ENCODE results near the gene MXRA7. TPM values are rescaled to one million over a fixed set of nuclear protein-coding genes. Genes with fewer than 3 reads are reported as not detected.

MXRA7 gene
- total RNA-seq, 2 experiments from 2014 or later, result 11.4 to 12.1 TPM

GRCh38 chr17:76658242-76658662 is 52.5 kb downstream of the MXRA7 start:
- intact Hi-C loops (cut with DNase I, micrococcal nuclease), result no loop called here
- ChIA-PET CTCF (interaction anchor here (1.2 to 1.4 kb wide), 2 partner anchors 23 to 34 kb away, joined by 3 to 4 read pairs; no protein-coding TSS in a partner anchor), POLR2A (interaction anchor here (1.3 to 1.8 kb wide), 2 partner anchors 13 to 34 kb away, joined by 5 to 7 read pairs; no protein-coding TSS in a partner anchor)
- Mint-ChIP-seq H3K27me3 (no peaks in the 10 kb centered on the region), H3K27ac (peak overlapping the region; percentile 55), H3K36me3 (ENCODE audit: low read depth) (no peaks in the 10 kb centered on the region), H3K4me1 (ENCODE audit: low read depth) (peaks cover 36% of the 10 kb centered on the region), H3K4me3 (peak overlapping the region; percentile 62), H3K9me3 (no peaks in the 10 kb centered on the region)
- ATAC-seq (ENCODE audit: poor library complexity) (no peak), DNase-seq (peak in 2 of 14 experiments; percentile 29 to 40)
- Histone ChIP-seq H3K27me3 (ENCODE audit: control insufficient read depth in 1 of 2, insufficient read depth in 2 of 2, low read length in 2 of 2) (no peaks in the 10 kb centered on the region), H3K27ac (ENCODE audit: low read depth in 1 of 2, low read length in 2 of 2) (no peak overlapping the region), H3K4me3 (ENCODE audit: low read length) (no peak overlapping the region), H3K9me3 (ENCODE audit: control insufficient read depth in 1 of 2, insufficient read depth in 1 of 2, low read length in 2 of 2) (no peaks in the 10 kb centered on the region), H3K4me1 (ENCODE audit: insufficient read depth, low read length) (peaks cover 37% of the 10 kb centered on the region), H3K36me3 (ENCODE audit: insufficient read depth, low read length) (no peaks in the 10 kb centered on the region)
- TF ChIP-seq CTCF (IDR thresholded peaks at IDR 0.05), result no peak

DNA sequence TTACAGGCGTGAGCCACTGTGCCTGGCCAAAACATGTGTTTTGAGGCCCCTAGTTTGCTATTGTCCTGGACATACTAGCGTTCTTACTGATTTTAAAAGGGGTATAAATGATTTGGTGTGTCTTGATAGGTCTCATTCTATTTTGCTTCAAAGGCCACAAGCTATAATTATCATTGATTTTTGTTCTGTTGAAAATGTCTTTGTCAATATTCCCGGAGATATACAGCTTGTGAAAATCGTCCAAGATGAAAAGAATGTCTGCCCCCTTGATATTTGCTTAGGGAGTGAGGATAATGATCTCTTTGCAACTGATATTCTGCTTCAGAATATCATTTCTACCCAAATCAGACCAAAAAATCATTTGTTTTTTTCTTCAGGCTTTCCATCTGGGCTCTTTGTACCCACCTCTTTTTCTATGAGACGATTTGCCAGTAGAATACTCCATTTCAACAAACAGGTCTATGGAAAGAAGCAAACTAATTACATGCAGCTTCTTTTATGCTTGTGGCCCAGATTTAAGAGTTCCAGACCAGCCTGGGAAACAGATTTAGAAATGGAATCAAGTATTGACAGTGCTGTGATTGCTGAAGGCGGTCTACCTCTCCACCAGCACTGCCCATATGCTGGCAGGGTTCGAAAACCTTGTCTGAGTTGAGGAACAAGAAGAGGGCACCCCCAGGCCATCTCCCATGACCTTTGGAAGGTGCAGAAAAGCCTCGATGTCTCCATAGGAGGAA is 53.1 kb downstream of the MXRA7 start:
- Mint-ChIP-seq H3K27ac (no peak overlapping the region), H3K36me3 (ENCODE audit: low read depth) (no peaks in the 10 kb centered on the region), H3K4me3 (no peak overlapping the region), H3K4me1 (ENCODE audit: low read depth) (peaks cover 36% of the 10 kb centered on the region), H3K9me3 (no peaks in the 10 kb centered on the region), H3K27me3 (no peaks in the 10 kb centered on the region)
- ChIA-PET CTCF (interaction anchor here (1.4 kb wide), 1 partner anchor 24 kb away, joined by 3 read pairs; no protein-coding TSS in a partner anchor), POLR2A (interaction anchor here (1.3 to 1.8 kb wide), 2 partner anchors 14 to 34 kb away, joined by 5 to 7 read pairs; no protein-coding TSS in a partner anchor)
- Histone ChIP-seq H3K36me3 (ENCODE audit: insufficient read depth, low read length) (no peaks in the 10 kb centered on the region), H3K4me3 (ENCODE audit: low read length) (no peak overlapping the region), H3K4me1 (ENCODE audit: insufficient read depth, low read length) (peaks cover 37% of the 10 kb centered on the region), H3K9me3 (ENCODE audit: control insufficient read depth in 1 of 2, insufficient read depth in 1 of 2, low read length in 2 of 2) (no peaks in the 10 kb centered on the region), H3K27ac (ENCODE audit: low read depth in 1 of 2, low read length in 2 of 2) (no peak overlapping the region), H3K27me3 (ENCODE audit: control insufficient read depth in 1 of 2, insufficient read depth in 2 of 2, low read length in 2 of 2) (no peaks in the 10 kb centered on the region)
- intact Hi-C loops (cut with DNase I, micrococcal nuclease), result no loop called here
- DNase-seq (no peak), ATAC-seq (ENCODE audit: poor library complexity) (no peak)
- no peak for TF ChIP-seq CTCF (IDR thresholded peaks at IDR 0.05)

DNA sequence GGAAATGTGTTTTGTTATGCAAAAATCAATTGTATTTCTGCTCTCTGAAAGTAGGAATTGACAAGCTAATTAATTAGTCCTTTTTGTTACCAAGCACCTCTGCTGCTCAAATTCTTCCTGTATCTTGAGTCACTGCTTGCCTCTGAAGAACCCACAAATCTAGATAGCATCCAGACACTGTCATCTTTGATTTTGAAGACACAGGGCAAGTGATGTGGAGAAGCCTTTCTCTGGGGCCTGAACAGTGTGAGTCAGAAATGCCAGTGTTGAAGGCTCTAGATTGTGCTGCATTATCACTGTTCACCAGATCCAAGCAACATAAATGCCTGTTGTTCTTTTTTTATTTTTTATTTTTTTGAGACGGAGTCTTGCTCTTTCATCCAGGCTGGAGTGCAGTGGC is 56.4 kb downstream of the MXRA7 start:
- no peak overlapping the region for H3K27ac ChIP-seq (ENCODE audit: low read depth in 1 of 2, low read length in 2 of 2)
- H3K27me3 ChIP-seq (ENCODE audit: control insufficient read depth in 1 of 2, insufficient read depth in 2 of 2, low read length in 2 of 2), result no peaks in the 10 kb centered on the region
- peaks cover 17% of the 10 kb centered on the region for H3K4me1 Mint-ChIP-seq (ENCODE audit: low read depth)
- ChIA-PET POLR2A (no interaction called here), CTCF (no interaction called here)
- intact Hi-C loops (cut with DNase I, micrococcal nuclease), result no loop called here
- H3K27ac Mint-ChIP-seq, result no peak overlapping the region
- no peaks in the 10 kb centered on the region for H3K36me3 ChIP-seq (ENCODE audit: insufficient read depth, low read length)
- H3K36me3 Mint-ChIP-seq (ENCODE audit: low read depth), result no peaks in the 10 kb centered on the region
- H3K4me3 ChIP-seq (ENCODE audit: low read length), result no peak overlapping the region
- H3K9me3 Mint-ChIP-seq, result no peaks in the 10 kb centered on the region
- TF ChIP-seq CTCF (IDR thresholded peaks at IDR 0.05), result no peak
- DNase-seq, result peak in 1 of 14 experiments; percentile 20
- H3K9me3 ChIP-seq (ENCODE audit: control insufficient read depth in 1 of 2, insufficient read depth in 1 of 2, low read length in 2 of 2), result no peaks in the 10 kb centered on the region
- ATAC-seq (ENCODE audit: poor library complexity), result no peak
- peaks cover 17% of the 10 kb centered on the region for H3K4me1 ChIP-seq (ENCODE audit: insufficient read depth, low read length)
- H3K4me3 Mint-ChIP-seq, result no peak overlapping the region
- H3K27me3 Mint-ChIP-seq, result peaks cover 10% of the 10 kb centered on the region

Measured in CD4-positive, alpha-beta T cell (primary cell).